ENCODE measurements around the gene DRGX. TPM values are rescaled to one million over a fixed set of nuclear protein-coding genes. Genes with fewer than 3 reads are reported as not detected.

Gene DRGX
- total RNA-seq, 1 donor from 2014 or later = not detected

- Mint-ChIP-seq H3K4me1 (ENCODE audit: unreplicated experiment) (no peaks in the 10 kb centered on the region), H3K27ac (ENCODE audit: unreplicated experiment) (no peak overlapping the region)
Measured at GRCh38 chr10:49365675-49366415, 30.0 kb downstream of the DRGX start.

DNA sequence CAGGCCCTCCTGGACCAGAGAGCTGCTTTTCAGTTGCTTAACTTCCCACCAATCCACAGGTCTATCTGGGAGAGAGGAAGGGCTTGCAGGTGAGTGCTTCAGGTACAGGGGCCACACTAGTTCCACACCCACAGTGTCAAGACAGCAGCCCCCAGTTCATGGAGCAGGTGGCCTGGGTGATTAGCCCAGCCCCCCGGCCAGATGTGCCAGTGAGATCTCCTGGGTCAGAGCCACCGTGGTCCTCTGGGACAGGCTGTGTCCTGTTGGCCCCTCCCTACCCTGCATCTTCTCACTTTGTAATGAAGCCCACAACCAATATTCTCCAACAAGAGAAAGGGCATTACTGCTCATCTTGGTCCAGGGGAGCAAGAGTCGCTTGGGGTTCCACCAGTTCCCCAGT is 30.6 kb downstream of the DRGX start:
- no peaks in the 10 kb centered on the region for H3K4me1 Mint-ChIP-seq (ENCODE audit: unreplicated experiment)
- H3K27me3 Mint-ChIP-seq (ENCODE audit: unreplicated experiment) = peaks cover 4% of the 10 kb centered on the region
- TF ChIP-seq, protein P1, sequence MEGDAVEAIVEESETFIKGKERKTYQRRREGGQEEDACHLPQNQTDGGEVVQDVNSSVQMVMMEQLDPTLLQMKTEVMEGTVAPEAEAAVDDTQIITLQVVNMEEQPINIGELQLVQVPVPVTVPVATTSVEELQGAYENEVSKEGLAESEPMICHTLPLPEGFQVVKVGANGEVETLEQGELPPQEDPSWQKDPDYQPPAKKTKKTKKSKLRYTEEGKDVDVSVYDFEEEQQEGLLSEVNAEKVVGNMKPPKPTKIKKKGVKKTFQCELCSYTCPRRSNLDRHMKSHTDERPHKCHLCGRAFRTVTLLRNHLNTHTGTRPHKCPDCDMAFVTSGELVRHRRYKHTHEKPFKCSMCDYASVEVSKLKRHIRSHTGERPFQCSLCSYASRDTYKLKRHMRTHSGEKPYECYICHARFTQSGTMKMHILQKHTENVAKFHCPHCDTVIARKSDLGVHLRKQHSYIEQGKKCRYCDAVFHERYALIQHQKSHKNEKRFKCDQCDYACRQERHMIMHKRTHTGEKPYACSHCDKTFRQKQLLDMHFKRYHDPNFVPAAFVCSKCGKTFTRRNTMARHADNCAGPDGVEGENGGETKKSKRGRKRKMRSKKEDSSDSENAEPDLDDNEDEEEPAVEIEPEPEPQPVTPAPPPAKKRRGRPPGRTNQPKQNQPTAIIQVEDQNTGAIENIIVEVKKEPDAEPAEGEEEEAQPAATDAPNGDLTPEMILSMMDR (IDR thresholded peaks at IDR 0.05; ENCODE audit: unreplicated experiment) = no peak
- no peak overlapping the region for H3K4me3 Mint-ChIP-seq (ENCODE audit: unreplicated experiment)
- no peak overlapping the region for H3K27ac Mint-ChIP-seq (ENCODE audit: unreplicated experiment)
- no peaks in the 10 kb centered on the region for H3K36me3 Mint-ChIP-seq (ENCODE audit: low read depth, unreplicated experiment)
- H3K9me3 Mint-ChIP-seq (ENCODE audit: unreplicated experiment) = no peaks in the 10 kb centered on the region
- no peak for DNase-seq (ENCODE audit: low spot score)

More at GRCh38 chr10:49365675-49366415, 30.0 kb downstream of the DRGX start:
- Mint-ChIP-seq H3K36me3 (ENCODE audit: low read depth, unreplicated experiment) (no peaks in the 10 kb centered on the region), H3K27me3 (ENCODE audit: unreplicated experiment) (peaks cover 4% of the 10 kb centered on the region), H3K9me3 (ENCODE audit: unreplicated experiment) (no peaks in the 10 kb centered on the region), H3K4me3 (ENCODE audit: unreplicated experiment) (no peak overlapping the region)
- TF ChIP-seq, protein P1 (IDR thresholded peaks at IDR 0.05; ENCODE audit: unreplicated experiment) = no peak
- peak; percentile 40 for DNase-seq (ENCODE audit: low spot score)

DNA sequence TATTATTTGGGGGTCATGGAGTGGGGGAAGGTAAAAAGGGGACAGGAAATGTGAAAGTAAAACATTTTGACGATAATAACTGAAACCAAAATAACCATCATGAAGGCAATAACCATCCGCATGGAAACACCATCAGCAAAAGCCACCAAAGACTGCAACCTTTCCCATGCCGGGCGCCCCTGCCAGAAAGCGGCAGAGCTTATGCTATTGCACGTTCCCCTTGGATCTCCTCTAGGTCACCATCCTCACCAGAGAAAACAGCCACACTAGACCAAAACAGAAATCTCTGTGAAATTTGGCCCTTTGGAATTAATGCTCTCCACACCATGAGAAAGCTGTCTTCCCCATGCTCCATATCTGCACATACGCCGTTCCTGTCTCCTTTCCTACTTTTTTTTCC is 31.1 kb downstream of the DRGX start:
- H3K9me3 Mint-ChIP-seq (ENCODE audit: unreplicated experiment) = no peaks in the 10 kb centered on the region
- no peak overlapping the region for H3K4me3 Mint-ChIP-seq (ENCODE audit: unreplicated experiment)
- H3K4me1 Mint-ChIP-seq (ENCODE audit: unreplicated experiment) = peaks cover 4% of the 10 kb centered on the region
- DNase-seq (ENCODE audit: low spot score) = no peak
- no peak overlapping the region for H3K27ac Mint-ChIP-seq (ENCODE audit: unreplicated experiment)
- TF ChIP-seq, protein P1 (IDR thresholded peaks at IDR 0.05; ENCODE audit: unreplicated experiment) = no peak
- no peaks in the 10 kb centered on the region for H3K36me3 Mint-ChIP-seq (ENCODE audit: low read depth, unreplicated experiment)
- peaks cover 4% of the 10 kb centered on the region for H3K27me3 Mint-ChIP-seq (ENCODE audit: unreplicated experiment)

GRCh38 chr10:49364051-49364450 is 31.8 kb downstream of the DRGX start:
- no peak for DNase-seq (ENCODE audit: low spot score)
- Mint-ChIP-seq H3K27me3 (ENCODE audit: unreplicated experiment) (peaks cover 4% of the 10 kb centered on the region), H3K27ac (ENCODE audit: unreplicated experiment) (no peak overlapping the region), H3K4me1 (ENCODE audit: unreplicated experiment) (peaks cover 5% of the 10 kb centered on the region), H3K9me3 (ENCODE audit: unreplicated experiment) (no peaks in the 10 kb centered on the region), H3K36me3 (ENCODE audit: low read depth, unreplicated experiment) (no peaks in the 10 kb centered on the region), H3K4me3 (ENCODE audit: unreplicated experiment) (no peak overlapping the region)
- TF ChIP-seq, protein P1 (IDR thresholded peaks at IDR 0.05; ENCODE audit: unreplicated experiment) = no peak

DNA sequence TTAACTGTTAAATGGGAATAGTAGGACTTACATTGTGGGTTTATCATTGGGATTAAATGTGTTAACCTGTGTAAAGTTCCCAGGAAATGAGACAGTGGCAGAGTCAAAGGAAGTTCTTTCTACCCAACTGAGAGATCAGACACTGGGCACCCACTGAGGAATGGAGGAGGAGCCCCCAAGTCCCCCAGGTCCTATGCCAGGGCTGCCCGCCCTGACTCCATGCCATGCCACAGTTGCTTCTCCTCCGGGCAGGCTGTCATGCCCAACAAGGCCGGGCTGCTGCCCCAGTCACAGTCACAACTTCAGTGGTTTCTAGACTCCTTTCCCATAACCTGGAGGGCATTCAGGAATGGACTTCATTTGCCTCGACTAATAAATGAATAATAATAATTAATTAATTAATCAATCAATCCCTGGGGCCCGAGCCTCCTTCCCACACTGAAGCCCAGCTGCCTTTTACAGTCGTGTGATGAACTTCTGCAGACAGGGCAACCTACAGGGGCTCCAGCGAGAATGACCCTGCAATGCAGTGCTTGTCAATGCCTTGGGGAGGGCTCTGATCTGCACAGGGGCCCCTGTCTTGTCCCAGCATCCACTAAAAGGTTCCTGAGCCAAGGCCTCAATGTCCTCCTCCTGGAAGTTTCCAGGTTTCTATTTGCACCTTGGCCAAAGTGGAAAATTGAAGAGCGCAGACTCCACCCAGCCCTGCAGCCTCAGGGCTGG is 32.4 kb downstream of the DRGX start:
- TF ChIP-seq, protein P1 (IDR thresholded peaks at IDR 0.05; ENCODE audit: unreplicated experiment) = no peak

More for the DNA sequence above, 32.4 kb downstream of the DRGX start:
- no peak overlapping the region for H3K4me3 Mint-ChIP-seq (ENCODE audit: unreplicated experiment)
- no peak overlapping the region for H3K27ac Mint-ChIP-seq (ENCODE audit: unreplicated experiment)
- H3K36me3 Mint-ChIP-seq (ENCODE audit: low read depth, unreplicated experiment) = no peaks in the 10 kb centered on the region
- H3K9me3 Mint-ChIP-seq (ENCODE audit: unreplicated experiment) = no peaks in the 10 kb centered on the region
- peaks cover 5% of the 10 kb centered on the region for H3K4me1 Mint-ChIP-seq (ENCODE audit: unreplicated experiment)
- no peak for DNase-seq (ENCODE audit: low spot score)
- peaks cover 4% of the 10 kb centered on the region for H3K27me3 Mint-ChIP-seq (ENCODE audit: unreplicated experiment)

Measured in endothelial cell (in vitro differentiated cells).